Skeletal muscle tissue (tissue), 4 donors: Measurements from ENCODE around the gene STAT3. TPM values are rescaled to one million over a fixed set of nuclear protein-coding genes. Genes with fewer than 3 reads are reported as not detected.
"Not testable (repeated sequence)": the region's sequence is repeated elsewhere in the genome, so short reads cannot be mapped to it uniquely, and the experiment has no call there.

Source experiments
- H3K27ac ChIP-seq: one replicate; pipeline ENCODE4 v1.7.0; 2013; ENCODE audit warnings: mild to moderate bottlenecking, low read depth, low read length, inconsistent platforms
- H3K27me3 ChIP-seq, 3 donors: one replicate each; pipeline ENCODE4 v1.7.0; 2013; ENCODE audit warnings: low read length in 3 of 3; ENCODE audit not compliant: control insufficient read depth in 3 of 3, insufficient read depth in 3 of 3
- H3K36me3 ChIP-seq, 3 donors: one replicate each; pipeline ENCODE4 v1.7.0; 2013; ENCODE audit warnings: low read length in 3 of 3; ENCODE audit not compliant: control insufficient read depth in 3 of 3, insufficient read depth in 3 of 3
- H3K4me1 ChIP-seq, 3 donors: one replicate each; pipeline ENCODE4 v1.7.0; 2013; ENCODE audit warnings: low read length in 3 of 3, mild to moderate bottlenecking in 3 of 3; ENCODE audit not compliant: control insufficient read depth in 3 of 3, insufficient read depth in 3 of 3
- H3K4me3 ChIP-seq, 3 donors: one replicate each; pipeline ENCODE4 v1.7.0; 2013; ENCODE audit warnings: low read length in 3 of 3
- H3K9ac ChIP-seq, 3 donors: one replicate each; pipeline ENCODE4 v1.7.0; 2013; ENCODE audit warnings: low read length in 3 of 3, mild to moderate bottlenecking in 3 of 3, moderate library complexity in 2 of 3, low read depth in 1 of 3
- H3K9me3 ChIP-seq, 3 donors: one replicate each; pipeline ENCODE4 v1.7.0; 2013; ENCODE audit warnings: low read length in 3 of 3; ENCODE audit not compliant: control insufficient read depth in 3 of 3
- total RNA-seq: library from RNA; depleted of rRNA; stranded (reverse); fragments of >200 nt; gene quantifications from one replicate; pipeline ENCODE4 v1.2.3, GENCODE V29; 2014
- donor health status: Osteomylitis.

The STAT3 gene
- total RNA-seq, 1 donor from 2014 or later = 44.9 TPM

DNA sequence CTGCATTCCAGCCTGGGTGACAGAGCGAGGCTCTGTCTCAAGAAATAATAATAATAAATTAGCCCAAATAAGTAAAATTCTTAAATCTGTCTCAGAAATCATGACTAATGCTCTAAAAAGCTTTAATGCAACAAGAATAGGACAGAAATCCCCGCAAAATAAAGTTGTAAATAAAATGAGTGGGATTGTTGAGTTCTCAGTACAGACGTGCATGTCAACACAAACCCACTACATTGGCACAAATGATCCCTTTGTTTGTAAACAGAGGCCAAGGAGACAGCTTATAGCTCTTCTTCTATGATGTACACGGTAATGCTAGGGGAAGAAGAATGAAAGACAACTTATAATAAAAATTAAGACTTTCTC is 118.1 kb downstream of the STAT3 start:
- no peak overlapping the region for H3K4me3 ChIP-seq
- H3K27me3 ChIP-seq = no peaks in the 10 kb centered on the region
- H3K27ac ChIP-seq = no peak overlapping the region
- H3K4me1 ChIP-seq = peaks cover 15 to 20% (median 16%) of the 10 kb centered on the region in 3 donors
- H3K9me3 ChIP-seq = no peaks in the 10 kb centered on the region
- H3K36me3 ChIP-seq = no peaks in the 10 kb centered on the region
- H3K9ac ChIP-seq = no peak overlapping the region

DNA sequence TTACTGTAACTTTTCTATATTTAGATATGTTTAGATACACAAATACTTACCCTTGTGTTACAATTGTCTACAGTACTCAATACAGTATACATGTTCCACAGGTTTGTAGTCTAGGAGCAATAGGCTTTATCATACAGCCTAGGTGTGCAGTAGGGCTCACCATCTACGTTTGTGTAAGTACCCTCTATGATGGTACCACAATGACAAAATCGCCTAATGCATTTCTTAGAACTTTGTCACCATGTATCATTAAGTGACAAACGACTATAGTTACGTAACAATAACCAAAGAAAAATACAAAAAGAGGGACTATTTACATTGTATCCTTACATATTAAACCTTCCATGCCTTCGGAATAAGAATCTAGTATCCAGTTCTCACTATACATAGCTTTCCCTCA is 120.0 kb downstream of the STAT3 start:
- no peaks in the 10 kb centered on the region for H3K36me3 ChIP-seq
- no peaks in the 10 kb centered on the region for H3K9me3 ChIP-seq
- no peaks in the 10 kb centered on the region for H3K27me3 ChIP-seq
- peaks cover 6 to 10% (median 6%) of the 10 kb centered on the region in 3 donors for H3K4me1 ChIP-seq
- H3K27ac ChIP-seq = no peak overlapping the region
- H3K9ac ChIP-seq = no peak overlapping the region
- no peak overlapping the region for H3K4me3 ChIP-seq

- H3K9ac ChIP-seq = no peak overlapping the region
- no peaks in the 10 kb centered on the region for H3K9me3 ChIP-seq
- peaks cover 6 to 9% (median 6%) of the 10 kb centered on the region in 3 donors for H3K4me1 ChIP-seq
- H3K27ac ChIP-seq = peak overlapping the region; percentile 16
- no peaks in the 10 kb centered on the region for H3K27me3 ChIP-seq
- H3K4me3 ChIP-seq = no peak overlapping the region
- H3K36me3 ChIP-seq = no peaks in the 10 kb centered on the region
Measured at GRCh38 chr17:42266918-42267766, 121.1 kb downstream of the STAT3 start.

DNA sequence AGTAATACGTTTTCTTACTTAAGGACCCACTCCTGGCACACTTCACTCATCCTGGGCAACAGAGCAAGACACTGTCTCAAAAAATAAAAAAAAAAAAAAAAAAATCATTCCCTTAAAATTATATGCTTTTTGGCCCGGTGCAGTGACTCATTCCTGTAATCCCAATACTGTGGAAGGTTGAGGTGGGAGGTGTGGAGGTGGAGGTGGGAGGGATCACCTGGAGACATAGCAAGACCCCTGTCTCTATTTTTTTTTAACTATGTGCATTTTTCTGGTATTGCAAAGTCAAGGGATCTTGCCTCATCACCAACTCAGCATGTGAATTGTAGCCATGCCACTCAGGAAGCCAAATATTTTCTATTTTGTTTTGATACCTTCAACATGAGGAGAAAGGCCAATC is 121.8 kb downstream of the STAT3 start:
- Histone ChIP-seq H3K9ac (no peak overlapping the region), H3K4me1 (peaks cover 3 to 6% (median 6%) of the 10 kb centered on the region in 3 donors), H3K9me3 (no peaks in the 10 kb centered on the region), H3K36me3 (no peaks in the 10 kb centered on the region), H3K4me3 (no peak overlapping the region), H3K27ac (no peak overlapping the region), H3K27me3 (no peaks in the 10 kb centered on the region)

DNA sequence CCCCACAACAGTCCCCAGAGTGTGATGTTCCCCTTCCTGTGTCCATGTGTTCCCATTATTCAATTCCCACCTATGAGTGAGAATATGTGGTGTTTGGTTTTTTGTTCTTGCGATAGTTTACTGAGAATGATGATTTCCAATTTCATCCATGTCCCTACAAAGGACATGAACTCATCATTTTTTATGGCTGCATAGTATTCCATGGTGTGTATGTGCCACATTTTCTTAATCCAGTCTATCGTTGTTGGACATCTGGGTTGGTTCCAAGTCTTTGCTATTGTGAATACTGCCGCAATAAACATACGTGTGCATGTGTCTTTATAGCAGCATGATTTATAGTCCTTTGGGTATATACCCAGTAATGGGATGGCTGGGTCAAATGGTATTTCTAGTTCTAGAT is 123.9 kb downstream of the STAT3 start:
- H3K9ac ChIP-seq, H3K27ac ChIP-seq, H3K4me3 ChIP-seq, H3K27me3 ChIP-seq, H3K36me3 ChIP-seq, H3K4me1 ChIP-seq, H3K9me3 ChIP-seq: not testable (repeated sequence)

Other genes starting within 250 kb of the STAT3 start
- 19.8 TPM for gene RAB5C, start 233.5 kb downstream of the STAT3 start, total RNA-seq
- gene KCNH4, start 207.3 kb downstream of the STAT3 start, total RNA-seq = not detected
- gene HCRT, start 203.0 kb downstream of the STAT3 start, total RNA-seq = not detected
- 7.3 TPM for gene GHDC, start 193.9 kb downstream of the STAT3 start, total RNA-seq
- 31.3 TPM for gene STAT5B, start 112.1 kb downstream of the STAT3 start, total RNA-seq
- gene STAT5A, start 99.9 kb downstream of the STAT3 start, total RNA-seq = 18.3 TPM
- gene CAVIN1, start 34.8 kb upstream of the STAT3 start, total RNA-seq = 238 TPM
- 66.8 TPM for gene ATP6V0A1, start 70.4 kb upstream of the STAT3 start, total RNA-seq
- gene NAGLU, start 147.8 kb upstream of the STAT3 start, total RNA-seq = 14.1 TPM
- gene HSD17B1, start 164.5 kb upstream of the STAT3 start, total RNA-seq = 1.6 TPM
- 6.3 TPM for gene COASY, start 173.7 kb upstream of the STAT3 start, total RNA-seq
- gene MLX, start 178.7 kb upstream of the STAT3 start, total RNA-seq = 21.9 TPM
- 2.1 TPM for gene PSMC3IP, start 189.3 kb upstream of the STAT3 start, total RNA-seq
- 47.5 TPM for gene RETREG3, start 220.9 kb upstream of the STAT3 start, total RNA-seq
- 13.0 TPM for gene TUBG1, start 221.2 kb upstream of the STAT3 start, total RNA-seq